ENCODE data around the gene SNAPC5.
A peak's percentile ranks its signal among the peaks of the same experiment; 100 is the strongest.

Gene SNAPC5

GRCh38 chr15:66515901-66516322 lies 18.4 kb upstream of the SNAPC5 start:
- TF ChIP-seq CTCF (conservative IDR thresholded peaks at IDR 0.05; ENCODE audit: low read depth, low read length): no peak
- DNase-seq (ENCODE audit: low read depth): no peak
- no peak overlapping the region for H3K4me3 ChIP-seq (ENCODE audit: low read length)

- no peak for DNase-seq (ENCODE audit: low read depth)
- TF ChIP-seq CTCF (conservative IDR thresholded peaks at IDR 0.05; ENCODE audit: low read depth, low read length): no peak
- H3K4me3 ChIP-seq (ENCODE audit: low read length): no peak overlapping the region
Measured at GRCh38 chr15:66514586-66514985, 17.0 kb upstream of the SNAPC5 start.

- TF ChIP-seq CTCF (conservative IDR thresholded peaks at IDR 0.05; ENCODE audit: low read depth, low read length): no peak
- no peak for DNase-seq (ENCODE audit: low read depth)
- no peak overlapping the region for H3K4me3 ChIP-seq (ENCODE audit: low read length)
Measured at GRCh38 chr15:66508293-66508883, 10.8 kb upstream of the SNAPC5 start.

- DNase-seq (ENCODE audit: low read depth): no peak
- no peak for TF ChIP-seq CTCF (conservative IDR thresholded peaks at IDR 0.05; ENCODE audit: low read depth, low read length)
- H3K4me3 ChIP-seq (ENCODE audit: low read length): peak overlapping the region; percentile 94
Measured at GRCh38 chr15:66505818-66506217, 8.3 kb upstream of the SNAPC5 start.

GRCh38 chr15:66505430-66505811 lies 7.9 kb upstream of the SNAPC5 start:
- no peak for TF ChIP-seq CTCF (conservative IDR thresholded peaks at IDR 0.05; ENCODE audit: low read depth, low read length)
- peak overlapping the region; percentile 94 for H3K4me3 ChIP-seq (ENCODE audit: low read length)
- DNase-seq (ENCODE audit: low read depth): peak; percentile 62

GRCh38 chr15:66504563-66505429 lies 7.2 kb upstream of the SNAPC5 start, which contains the start of the genes RPL4 and ZWILCH:
TSS of gene RPL4 (minus strand) at chr15:66504855. CDS start at chr15:66504790, 65 bp downstream.
TSS of gene ZWILCH (plus strand) at chr15:66505326. CDS start at chr15:66505339, 13 bp downstream.
- H3K4me3 ChIP-seq (ENCODE audit: low read length): peak within 1 kb of the TSS; percentile 94
- DNase-seq (ENCODE audit: low read depth): peak; percentile 55
- no peak for TF ChIP-seq CTCF (conservative IDR thresholded peaks at IDR 0.05; ENCODE audit: low read depth, low read length)
